H1 (cell line): Measurements from ENCODE around the gene NOB1. TPM values are rescaled to one million over a fixed set of nuclear protein-coding genes. Genes with fewer than 3 reads are reported as not detected.

ENCODE experiments used
- BRCA1 ChIP-seq: IDR thresholded peaks from 2 replicates; pipeline ENCODE4 v1.6.1; 2012; ENCODE audit warnings: low read depth, low read length, improper control_type of control experiment
- RXRA ChIP-seq: IDR thresholded peaks from 2 replicates; pipeline ENCODE4 v1.6.1; 2011; ENCODE audit warnings: low read depth, mild to moderate bottlenecking, low read length, moderate library complexity; ENCODE audit not compliant: insufficient read depth
- USF2 ChIP-seq: IDR thresholded peaks from 2 replicates; pipeline ENCODE4 v1.6.1; 2011; ENCODE audit warnings: low read length, improper control_type of control experiment
- polyA plus RNA-seq, 7 experiments: library from polyadenylated mRNA; depleted of rRNA in 3 of 7; stranded (reverse) in 5 of 7; unstranded in 2 of 7; fragments of >200 nt in 5 of 7; fragments of 200-250 nt in 2 of 7; gene quantifications; 1 replicate in 5 of 7; 2 replicates in 1 of 7; 4 replicates in 1 of 7; pipeline versions ENCODE4 v1.2.1 to v1.2.3, GENCODE V29; 2011 to 2013; ENCODE audit warnings: missing spikeins in 2 of 7, mixed read lengths in 2 of 7
- total RNA-seq: library from RNA; stranded (reverse); fragmentation: NEBNext Ultra II Directional; extraction: Animal tissue kit (Norgen Biotek cat#: 25700); gene quantifications from 2 replicates; pipeline ENCODE4 v1.2.1, GENCODE V29; 2021

The NOB1 gene
- total and polyA plus RNA-seq, 2 of the 8 experiments (the other 6 are each of a cell fraction or from before 2014, with no cell fraction given) = 88.2 to 108 TPM

GRCh38 chr16:69707920-69708683 is 46.6 kb downstream of the NOB1 start (continued):
- TF ChIP-seq USF2 (no peak), BRCA1 (no peak), RXRA (no peak)
